ENCODE results near the gene HMG20B.

GRCh38 chr19:3551792-3552095 is 21.0 kb upstream of the HMG20B start:
- no peak for TF ChIP-seq CTCF (IDR thresholded peaks at IDR 0.05)
- TF ChIP-seq EZH2 (IDR thresholded peaks at IDR 0.05): no peak
- no peak for TF ChIP-seq EZH2phosphoT487 (IDR thresholded peaks at IDR 0.05)
